ENCODE results near the gene DPF1. TPM values are rescaled to one million over a fixed set of nuclear protein-coding genes. Genes with fewer than 3 reads are reported as not detected.

DPF1 gene
- total RNA-seq, 3 donors from 2014 or later (not counting 1 experiment from before 2014, with no cell fraction given), result not detected

DNA sequence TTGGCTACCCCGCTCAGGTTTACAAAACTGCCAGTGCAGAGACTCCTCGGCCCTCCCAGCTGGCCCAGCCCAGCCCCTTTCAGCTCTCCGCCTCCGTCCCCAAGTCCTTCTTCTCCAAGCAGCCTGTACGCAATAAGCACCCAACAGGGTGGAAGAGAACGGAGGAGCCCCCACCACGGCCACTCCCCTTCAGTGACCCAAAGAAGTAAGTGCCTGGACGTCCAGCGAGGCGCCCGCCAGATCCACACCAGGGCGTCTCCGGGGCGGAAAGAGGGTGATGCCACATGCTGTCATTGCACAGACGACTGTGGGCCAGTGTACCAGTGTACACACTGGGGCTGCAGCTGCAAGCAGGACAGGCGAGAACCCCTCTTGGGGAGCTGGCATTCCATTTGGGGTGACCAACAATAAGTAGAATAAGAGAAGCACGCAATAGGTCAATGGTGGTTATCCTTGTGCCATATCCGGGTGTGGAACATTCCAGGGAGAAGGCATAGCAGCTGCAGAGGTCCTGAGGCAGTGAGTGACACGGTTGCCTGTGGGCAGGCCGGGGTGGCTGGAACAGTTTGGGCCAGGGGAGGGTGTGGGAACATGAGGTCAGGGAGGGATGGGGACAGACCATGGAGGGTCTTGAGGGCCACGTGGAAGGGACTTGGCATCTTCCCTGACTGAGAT is 41.3 kb downstream of the DPF1 start:
- Mint-ChIP-seq H3K4me3 (no peak overlapping the region), H3K36me3 (peaks cover 7% of the 10 kb centered on the region), H3K9me3 (peaks cover 0 to 3% of the 10 kb centered on the region in 2 donors), H3K27me3 (ENCODE audit: low read depth in 2 of 2) (no peaks in the 10 kb centered on the region), H3K4me1 (peaks cover 0 to 5% of the 10 kb centered on the region in 2 donors), H3K27ac (no peak overlapping the region)
- H3K4me1 ChIP-seq (ENCODE audit: control insufficient read depth, insufficient read depth, low read length), result no peaks in the 10 kb centered on the region
- TF ChIP-seq, protein P1, sequence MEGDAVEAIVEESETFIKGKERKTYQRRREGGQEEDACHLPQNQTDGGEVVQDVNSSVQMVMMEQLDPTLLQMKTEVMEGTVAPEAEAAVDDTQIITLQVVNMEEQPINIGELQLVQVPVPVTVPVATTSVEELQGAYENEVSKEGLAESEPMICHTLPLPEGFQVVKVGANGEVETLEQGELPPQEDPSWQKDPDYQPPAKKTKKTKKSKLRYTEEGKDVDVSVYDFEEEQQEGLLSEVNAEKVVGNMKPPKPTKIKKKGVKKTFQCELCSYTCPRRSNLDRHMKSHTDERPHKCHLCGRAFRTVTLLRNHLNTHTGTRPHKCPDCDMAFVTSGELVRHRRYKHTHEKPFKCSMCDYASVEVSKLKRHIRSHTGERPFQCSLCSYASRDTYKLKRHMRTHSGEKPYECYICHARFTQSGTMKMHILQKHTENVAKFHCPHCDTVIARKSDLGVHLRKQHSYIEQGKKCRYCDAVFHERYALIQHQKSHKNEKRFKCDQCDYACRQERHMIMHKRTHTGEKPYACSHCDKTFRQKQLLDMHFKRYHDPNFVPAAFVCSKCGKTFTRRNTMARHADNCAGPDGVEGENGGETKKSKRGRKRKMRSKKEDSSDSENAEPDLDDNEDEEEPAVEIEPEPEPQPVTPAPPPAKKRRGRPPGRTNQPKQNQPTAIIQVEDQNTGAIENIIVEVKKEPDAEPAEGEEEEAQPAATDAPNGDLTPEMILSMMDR (IDR thresholded peaks at IDR 0.05), result no peak
- 95% methylated on average over 21 of the region's 21 CpGs for WGBS (ENCODE audit: insufficient coverage)
- ATAC-seq (no peak), DNase-seq (no peak)
- peaks cover 6% of the 10 kb centered on the region for H3K36me3 ChIP-seq (ENCODE audit: control insufficient read depth, insufficient read depth, low read length)
- no peak overlapping the region for H3K27ac ChIP-seq (ENCODE audit: low read length)
- intact Hi-C loops (cut with micrococcal nuclease), result no loop called here
- no peaks in the 10 kb centered on the region for H3K27me3 ChIP-seq (ENCODE audit: control insufficient read depth, insufficient read depth, low read length)
- peaks cover 19% of the 10 kb centered on the region for H3K9me3 ChIP-seq (ENCODE audit: control insufficient read depth, insufficient read depth, low read length)
- H3K4me3 ChIP-seq (ENCODE audit: low read length), result no peak overlapping the region

DNA sequence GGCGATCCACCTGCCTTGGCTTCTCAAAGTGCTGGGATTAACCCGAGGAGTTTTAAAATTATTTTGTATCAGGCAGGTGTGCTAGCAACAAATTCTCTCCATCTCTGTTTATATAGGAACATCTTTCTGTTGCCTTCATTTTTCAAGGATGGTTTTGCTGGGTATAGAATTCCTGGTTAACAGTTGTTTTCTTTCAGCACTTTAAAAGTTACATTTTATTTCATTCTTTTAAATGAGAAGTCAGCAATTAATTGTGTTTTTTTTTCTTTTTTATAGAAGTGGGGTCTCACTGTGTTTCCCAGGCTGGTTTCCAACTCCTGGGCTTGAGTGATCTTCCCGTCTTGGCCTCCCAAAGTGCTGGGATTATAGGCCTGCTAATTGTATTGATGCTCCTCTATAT is 44.0 kb downstream of the DPF1 start:
- intact Hi-C loops (cut with micrococcal nuclease), result no loop called here
- H3K9me3 ChIP-seq (ENCODE audit: control insufficient read depth, insufficient read depth, low read length), result peaks cover 19% of the 10 kb centered on the region
- H3K9me3 Mint-ChIP-seq, result peaks cover 0 to 3% of the 10 kb centered on the region in 2 donors
- TF ChIP-seq, protein P1 (IDR thresholded peaks at IDR 0.05), result no peak
- ATAC-seq (no peak), DNase-seq (no peak)
- H3K4me1 ChIP-seq (ENCODE audit: control insufficient read depth, insufficient read depth, low read length), result no peaks in the 10 kb centered on the region
- H3K4me1 Mint-ChIP-seq, result peaks cover 0 to 5% of the 10 kb centered on the region in 2 donors
- no peak overlapping the region for H3K27ac ChIP-seq (ENCODE audit: low read length)
- H3K4me3 Mint-ChIP-seq, result no peak overlapping the region
- no peak overlapping the region for H3K27ac Mint-ChIP-seq
- WGBS (ENCODE audit: insufficient coverage), result 100% methylated on average over 3 of the region's 3 CpGs
- peaks cover 6% of the 10 kb centered on the region for H3K36me3 ChIP-seq (ENCODE audit: control insufficient read depth, insufficient read depth, low read length)
- H3K27me3 ChIP-seq (ENCODE audit: control insufficient read depth, insufficient read depth, low read length), result no peaks in the 10 kb centered on the region
- H3K36me3 Mint-ChIP-seq, result peaks cover 7% of the 10 kb centered on the region
- no peak overlapping the region for H3K4me3 ChIP-seq (ENCODE audit: low read length)
- no peaks in the 10 kb centered on the region for H3K27me3 Mint-ChIP-seq (ENCODE audit: low read depth in 2 of 2)

DNA sequence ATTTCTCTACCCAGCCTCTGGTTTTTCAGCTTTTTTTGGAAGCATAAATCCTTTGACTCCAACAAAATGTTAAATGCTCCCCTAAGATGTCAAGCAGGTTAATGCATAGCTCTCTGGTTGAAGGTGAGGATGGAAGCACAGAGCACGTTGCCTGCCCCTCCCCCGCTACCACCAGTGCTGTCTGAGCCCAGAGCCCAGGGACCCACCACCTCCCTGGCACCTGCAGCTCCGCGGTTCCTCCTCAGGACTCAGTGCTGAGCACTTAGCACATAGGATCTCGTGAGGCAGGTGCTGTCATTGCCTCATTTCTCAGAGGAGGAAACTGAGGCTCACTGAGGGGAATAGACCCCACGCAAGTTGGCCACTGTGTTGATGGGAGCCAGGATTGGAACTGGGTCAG is 48.6 kb downstream of the DPF1 start:
- Mint-ChIP-seq H3K4me3 (no peak overlapping the region), H3K4me1 (peaks cover 0 to 5% of the 10 kb centered on the region in 2 donors), H3K36me3 (no peaks in the 10 kb centered on the region), H3K9me3 (no peaks in the 10 kb centered on the region), H3K27me3 (ENCODE audit: low read depth in 2 of 2) (no peaks in the 10 kb centered on the region), H3K27ac (no peak overlapping the region)
- Histone ChIP-seq H3K4me1 (ENCODE audit: control insufficient read depth, insufficient read depth, low read length) (no peaks in the 10 kb centered on the region), H3K27ac (ENCODE audit: low read length) (no peak overlapping the region), H3K36me3 (ENCODE audit: control insufficient read depth, insufficient read depth, low read length) (no peaks in the 10 kb centered on the region), H3K27me3 (ENCODE audit: control insufficient read depth, insufficient read depth, low read length) (no peaks in the 10 kb centered on the region), H3K4me3 (ENCODE audit: low read length) (no peak overlapping the region), H3K9me3 (ENCODE audit: control insufficient read depth, insufficient read depth, low read length) (peaks cover 13% of the 10 kb centered on the region)
- DNase-seq (no peak), ATAC-seq (no peak)
- WGBS (ENCODE audit: insufficient coverage), result 95% methylated on average over 6 of the region's 6 CpGs
- intact Hi-C loops (cut with micrococcal nuclease), result no loop called here
- TF ChIP-seq, protein P1 (IDR thresholded peaks at IDR 0.05), result no peak
